GM12878 (cell line): ENCODE results near the gene TARP.

Experiments used
- ATAC-seq: fragments of 200-7000 bp; cut with Tn5 transposase; 3 replicates; pipeline ENCODE4 v1.9.1; 2020; ENCODE audit warnings: mild to moderate bottlenecking, moderate library complexity
- BruUV-seq: library from RNA; stranded (reverse); fragments of 400-500 nt; replicated peaks from 2 replicates; lab custom pipeline; 2021; lab: Mats Ljungman, UMichigan
- CTCF ChIA-PET: fragments of 300-600 bp; sonication (Branson Sonifier 250); formaldehyde crosslinking; extraction: SDS; loops from one replicate; lab custom pipeline; 2021; ENCODE audit warnings: inconsistent platforms; lab: Yijun Ruan, JAX
- POLR2A ChIA-PET: fragments of 350-600 bp; formaldehyde crosslinking; extraction: SDS; loops from one replicate; lab custom pipeline; 2021; ENCODE audit warnings: inconsistent platforms; lab: Charles Lee
- RAD21 ChIA-PET: fragments of 300-600 bp; sonication (Branson Sonifier 250); formaldehyde crosslinking; loops from one replicate; lab custom pipeline; 2023; ENCODE audit warnings: antibody characterized with exemption; ENCODE audit not compliant: unreplicated experiment; lab: Charles Lee
- SMC1A ChIA-PET: fragments of 300-600 bp; sonication (Branson Sonifier 250); formaldehyde crosslinking; loops from one replicate; lab custom pipeline; 2023; ENCODE audit not compliant: unreplicated experiment, uncharacterized antibody; lab: Charles Lee
- DNase-seq: peaks from one replicate; pipeline ENCODE4 v3.0.0-alpha.2; 2011; ENCODE audit warnings: low read depth, low spot score
- FAIRE-seq: peaks from 3 replicates; lab custom pipeline; 2011; peaks lifted over from hg19 to GRCh38; lab: Jason Lieb, UNC
- H2AFZ ChIP-seq: 2 replicates; pipeline ENCODE4 v1.6.0; 2011; ENCODE audit warnings: low read depth, low read length, control low read depth; ENCODE audit not compliant: control insufficient read depth
- H3K27ac ChIP-seq: 2 replicates; pipeline ENCODE4 v1.5.1; 2011; ENCODE audit warnings: control low read depth; ENCODE audit not compliant: control insufficient read depth, insufficient read depth
- H3K27me3 ChIP-seq, 2 experiments: replicated peaks in 1 of 2; 2 replicates each; pipeline versions ENCODE4 v1.6.0 to v1.6.1; 2011; ENCODE audit warnings: low read length in 1 of 2; ENCODE audit not compliant: control insufficient read depth in 2 of 2, insufficient read depth in 2 of 2
- H3K36me3 ChIP-seq, 2 experiments: 2 replicates each; pipeline ENCODE4 v1.5.1; 2011; ENCODE audit warnings: low read length in 1 of 2; ENCODE audit not compliant: control insufficient read depth in 2 of 2, insufficient read depth in 2 of 2
- H3K4me1 ChIP-seq: 2 replicates; pipeline ENCODE4 v1.6.1; 2011; ENCODE audit warnings: mild to moderate bottlenecking, low read length, moderate library complexity, mixed read lengths; ENCODE audit not compliant: control insufficient read depth, insufficient read depth
- H3K4me2 ChIP-seq: 2 replicates; pipeline ENCODE4 v1.6.0; 2011; ENCODE audit warnings: control low read depth; ENCODE audit not compliant: control insufficient read depth, insufficient read depth
- H3K4me3 ChIP-seq: fragments of 200-600 bp; sonication (generic); 2 replicates; pipeline ENCODE4 v1.5.1; 2016
- H3K79me2 ChIP-seq: 2 replicates; pipeline ENCODE4 v1.6.0; 2011; ENCODE audit warnings: low read length; ENCODE audit not compliant: control insufficient read depth, insufficient read depth
- H3K9ac ChIP-seq: 2 replicates; pipeline ENCODE4 v1.8.0; 2011; ENCODE audit warnings: low read length, control low read depth, mixed read lengths; ENCODE audit not compliant: control insufficient read depth, insufficient read depth
- H3K9me3 ChIP-seq: replicated peaks from 3 replicates; pipeline ENCODE4 v1.5.1; 2011; ENCODE audit warnings: mild to moderate bottlenecking, low read length; ENCODE audit not compliant: control insufficient read depth, insufficient read depth
- H4K20me1 ChIP-seq: 2 replicates; pipeline ENCODE4 v1.6.0; 2011; ENCODE audit not compliant: control insufficient read depth, insufficient read depth
- DPF2 ChIP-seq: fragments of 450-650 bp; IDR thresholded peaks from 2 replicates; pipeline ENCODE4 v1.6.1; 2017; ENCODE audit warnings: mild to moderate bottlenecking
- IKZF2 ChIP-seq, 2 experiments: fragments of 450-650 bp; IDR thresholded peaks; 2 replicates each; pipeline ENCODE4 v1.6.1; 2017; ENCODE audit warnings: mild to moderate bottlenecking in 2 of 2, moderate library complexity in 2 of 2
- RAD51 ChIP-seq: fragments of 450-650 bp; IDR thresholded peaks from 2 replicates; pipeline ENCODE4 v1.6.1; 2016; ENCODE audit warnings: moderate library complexity, mild to moderate bottlenecking, inconsistent platforms
- RB1 ChIP-seq: fragments of 450-650 bp; formaldehyde crosslinking; IDR thresholded peaks from 2 replicates; pipeline ENCODE4 v1.6.1; 2017; ENCODE audit warnings: mild to moderate bottlenecking, borderline replicate concordance
- SIN3A ChIP-seq: IDR thresholded peaks from 2 replicates; pipeline ENCODE4 v1.6.1; 2012; ENCODE audit warnings: low read depth, low read length, improper control_type of control experiment
- TCF7 ChIP-seq: IDR thresholded peaks from 2 replicates; pipeline ENCODE4 v1.6.1; 2014; ENCODE audit warnings: antibody characterized with exemption, borderline replicate concordance
- YBX1 ChIP-seq: fragments of 450-650 bp; IDR thresholded peaks from 2 replicates; pipeline ENCODE4 v1.6.1; 2016; ENCODE audit warnings: antibody characterized with exemption
- ZNF384 ChIP-seq: IDR thresholded peaks from 2 replicates; pipeline ENCODE4 v1.6.1; 2012; ENCODE audit warnings: low read depth, mild to moderate bottlenecking, low read length, improper control_type of control experiment, borderline replicate concordance
- WGBS: methylation state at CpG from one replicate; pipeline ENCODE4 v1.1.6; 2016; ENCODE audit warnings: low lambda C conversion rate; ENCODE audit not compliant: insufficient replicate concordance, insufficient coverage; ENCODE audit errors: missing lambda C conversion rate; 5-methylcytosine and 5-hydroxymethylcytosine counted together
- in situ Hi-C: fragments of 300-500 bp; cut with MboI; formaldehyde crosslinking; loops from 9 replicates; pipeline ENCODE4 v1.14.3; 2018; ENCODE audit warnings: mixed read lengths
- intact Hi-C: fragments of 100-400 bp; cut with micrococcal nuclease; formaldehyde crosslinking; loops from one replicate; pipeline ENCODE4 v1.14.2; 2022; ENCODE audit not compliant: unreplicated experiment
- TF ChIP-seq, protein P1 (sequence below): IDR thresholded peaks from 2 replicates; pipeline ENCODE4 v1.6.1; 2011; ENCODE audit warnings: low read depth, mild to moderate bottlenecking, low read length, moderate library complexity, borderline replicate concordance; ENCODE audit errors: extremely low read depth
- TF ChIP-seq, protein P2 (sequence below): IDR thresholded peaks from 2 replicates; pipeline ENCODE4 v1.6.1; 2012; ENCODE audit warnings: low read depth, low read length, improper control_type of control experiment
- TF ChIP-seq, protein P3 (sequence below): fragments of 450-650 bp; formaldehyde crosslinking; IDR thresholded peaks from 2 replicates; pipeline ENCODE4 v1.5.0; 2022; ENCODE audit warnings: mild to moderate bottlenecking, missing genetic modification characterization
- TF ChIP-seq, protein P4 (sequence below): fragments of 450-650 bp; IDR thresholded peaks from 2 replicates; pipeline ENCODE4 v1.6.1; 2017; ENCODE audit warnings: mild to moderate bottlenecking, moderate library complexity

Gene TARP

DNA sequence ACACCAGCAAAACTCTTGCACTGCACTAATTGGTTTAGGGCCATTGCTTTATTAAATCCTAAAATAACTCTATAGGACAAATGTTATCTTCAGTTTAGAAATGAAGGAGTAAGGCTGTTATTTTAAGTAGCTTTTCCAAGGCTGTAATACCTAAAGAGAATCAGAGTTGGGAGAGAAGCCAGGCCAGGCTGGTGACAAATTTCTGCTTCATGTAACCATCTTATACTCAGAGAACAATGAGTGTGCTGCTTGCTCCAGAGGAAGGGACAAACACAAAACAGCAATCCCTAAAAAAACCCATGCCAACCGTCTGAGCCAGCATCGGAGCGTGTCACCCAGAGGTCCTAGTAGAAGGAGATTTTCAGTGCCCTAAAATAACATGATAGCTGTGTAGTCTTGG, 49.7 kb upstream of the TARP start:
- ATAC-seq (no peak), DNase-seq (no peak), FAIRE-seq (no peak)
- Histone ChIP-seq H3K4me1 (no peaks in the 10 kb centered on the region), H3K4me3 (no peak overlapping the region), H3K9me3 (no peaks in the 10 kb centered on the region), H2AFZ (no peak overlapping the region), H3K36me3 (no peaks in the 10 kb centered on the region), H3K79me2 (no peaks in the 10 kb centered on the region), H4K20me1 (no peaks in the 10 kb centered on the region), H3K27ac (no peak overlapping the region), H3K27me3 (no peaks in the 10 kb centered on the region), H3K4me2 (no peak overlapping the region), H3K9ac (no peak overlapping the region)
- ChIA-PET RAD21 (interaction anchor here (1.0 to 12.6 kb wide), 6 partner anchors 12 to 122 kb away, joined by 3 to 229 read pairs (median 3); no protein-coding TSS in a partner anchor), POLR2A (no interaction called here), SMC1A (interaction anchor here (0.9 to 12.8 kb wide), 6 partner anchors 12 to 104 kb away, joined by 3 to 289 read pairs (median 10); no protein-coding TSS in a partner anchor), CTCF (interaction anchor here (1.0 to 14.6 kb wide), 7 partner anchors 6 to 215 kb away, joined by 3 to 430 read pairs (median 66); no protein-coding TSS in a partner anchor)
- intact Hi-C loops (no loop called here), in situ Hi-C loops (no loop called here)
- WGBS = 83% methylated on average over 3 of the region's 3 CpGs
- no TSS peak for BruUV-seq
- TF ChIP-seq SIN3A (no peak), ZNF384 (no peak), YBX1 (no peak), DPF2 (no peak), TCF7 (no peak), RB1 (no peak), IKZF2 (IDR thresholded peaks at IDR 0.05) (no peak), RAD51 (no peak)
- TF ChIP-seq, protein P1, sequence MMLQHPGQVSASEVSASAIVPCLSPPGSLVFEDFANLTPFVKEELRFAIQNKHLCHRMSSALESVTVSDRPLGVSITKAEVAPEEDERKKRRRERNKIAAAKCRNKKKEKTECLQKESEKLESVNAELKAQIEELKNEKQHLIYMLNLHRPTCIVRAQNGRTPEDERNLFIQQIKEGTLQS = no peak
- TF ChIP-seq, protein P2, sequence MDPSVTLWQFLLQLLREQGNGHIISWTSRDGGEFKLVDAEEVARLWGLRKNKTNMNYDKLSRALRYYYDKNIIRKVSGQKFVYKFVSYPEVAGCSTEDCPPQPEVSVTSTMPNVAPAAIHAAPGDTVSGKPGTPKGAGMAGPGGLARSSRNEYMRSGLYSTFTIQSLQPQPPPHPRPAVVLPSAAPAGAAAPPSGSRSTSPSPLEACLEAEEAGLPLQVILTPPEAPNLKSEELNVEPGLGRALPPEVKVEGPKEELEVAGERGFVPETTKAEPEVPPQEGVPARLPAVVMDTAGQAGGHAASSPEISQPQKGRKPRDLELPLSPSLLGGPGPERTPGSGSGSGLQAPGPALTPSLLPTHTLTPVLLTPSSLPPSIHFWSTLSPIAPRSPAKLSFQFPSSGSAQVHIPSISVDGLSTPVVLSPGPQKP = no peak
- TF ChIP-seq, protein P3, sequence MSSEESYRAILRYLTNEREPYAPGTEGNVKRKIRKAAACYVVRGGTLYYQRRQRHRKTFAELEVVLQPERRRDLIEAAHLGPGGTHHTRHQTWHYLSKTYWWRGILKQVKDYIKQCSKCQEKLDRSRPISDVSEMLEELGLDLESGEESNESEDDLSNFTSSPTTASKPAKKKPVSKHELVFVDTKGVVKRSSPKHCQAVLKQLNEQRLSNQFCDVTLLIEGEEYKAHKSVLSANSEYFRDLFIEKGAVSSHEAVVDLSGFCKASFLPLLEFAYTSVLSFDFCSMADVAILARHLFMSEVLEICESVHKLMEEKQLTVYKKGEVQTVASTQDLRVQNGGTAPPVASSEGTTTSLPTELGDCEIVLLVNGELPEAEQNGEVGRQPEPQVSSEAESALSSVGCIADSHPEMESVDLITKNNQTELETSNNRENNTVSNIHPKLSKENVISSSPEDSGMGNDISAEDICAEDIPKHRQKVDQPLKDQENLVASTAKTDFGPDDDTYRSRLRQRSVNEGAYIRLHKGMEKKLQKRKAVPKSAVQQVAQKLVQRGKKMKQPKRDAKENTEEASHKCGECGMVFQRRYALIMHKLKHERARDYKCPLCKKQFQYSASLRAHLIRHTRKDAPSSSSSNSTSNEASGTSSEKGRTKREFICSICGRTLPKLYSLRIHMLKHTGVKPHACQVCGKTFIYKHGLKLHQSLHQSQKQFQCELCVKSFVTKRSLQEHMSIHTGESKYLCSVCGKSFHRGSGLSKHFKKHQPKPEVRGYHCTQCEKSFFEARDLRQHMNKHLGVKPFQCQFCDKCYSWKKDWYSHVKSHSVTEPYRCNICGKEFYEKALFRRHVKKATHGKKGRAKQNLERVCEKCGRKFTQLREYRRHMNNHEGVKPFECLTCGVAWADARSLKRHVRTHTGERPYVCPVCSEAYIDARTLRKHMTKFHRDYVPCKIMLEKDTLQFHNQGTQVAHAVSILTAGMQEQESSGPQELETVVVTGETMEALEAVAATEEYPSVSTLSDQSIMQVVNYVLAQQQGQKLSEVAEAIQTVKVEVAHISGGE (CRISPR knock-in tag) = no peak
- TF ChIP-seq, protein P4, sequence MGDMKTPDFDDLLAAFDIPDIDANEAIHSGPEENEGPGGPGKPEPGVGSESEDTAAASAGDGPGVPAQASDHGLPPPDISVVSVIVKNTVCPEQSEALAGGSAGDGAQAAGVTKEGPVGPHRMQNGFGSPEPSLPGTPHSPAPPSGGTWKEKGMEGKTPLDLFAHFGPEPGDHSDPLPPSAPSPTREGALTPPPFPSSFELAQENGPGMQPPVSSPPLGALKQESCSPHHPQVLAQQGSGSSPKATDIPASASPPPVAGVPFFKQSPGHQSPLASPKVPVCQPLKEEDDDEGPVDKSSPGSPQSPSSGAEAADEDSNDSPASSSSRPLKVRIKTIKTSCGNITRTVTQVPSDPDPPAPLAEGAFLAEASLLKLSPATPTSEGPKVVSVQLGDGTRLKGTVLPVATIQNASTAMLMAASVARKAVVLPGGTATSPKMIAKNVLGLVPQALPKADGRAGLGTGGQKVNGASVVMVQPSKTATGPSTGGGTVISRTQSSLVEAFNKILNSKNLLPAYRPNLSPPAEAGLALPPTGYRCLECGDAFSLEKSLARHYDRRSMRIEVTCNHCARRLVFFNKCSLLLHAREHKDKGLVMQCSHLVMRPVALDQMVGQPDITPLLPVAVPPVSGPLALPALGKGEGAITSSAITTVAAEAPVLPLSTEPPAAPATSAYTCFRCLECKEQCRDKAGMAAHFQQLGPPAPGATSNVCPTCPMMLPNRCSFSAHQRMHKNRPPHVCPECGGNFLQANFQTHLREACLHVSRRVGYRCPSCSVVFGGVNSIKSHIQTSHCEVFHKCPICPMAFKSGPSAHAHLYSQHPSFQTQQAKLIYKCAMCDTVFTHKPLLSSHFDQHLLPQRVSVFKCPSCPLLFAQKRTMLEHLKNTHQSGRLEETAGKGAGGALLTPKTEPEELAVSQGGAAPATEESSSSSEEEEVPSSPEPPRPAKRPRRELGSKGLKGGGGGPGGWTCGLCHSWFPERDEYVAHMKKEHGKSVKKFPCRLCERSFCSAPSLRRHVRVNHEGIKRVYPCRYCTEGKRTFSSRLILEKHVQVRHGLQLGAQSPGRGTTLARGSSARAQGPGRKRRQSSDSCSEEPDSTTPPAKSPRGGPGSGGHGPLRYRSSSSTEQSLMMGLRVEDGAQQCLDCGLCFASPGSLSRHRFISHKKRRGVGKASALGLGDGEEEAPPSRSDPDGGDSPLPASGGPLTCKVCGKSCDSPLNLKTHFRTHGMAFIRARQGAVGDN = no peak
